Left kidney (tissue), 2 donors: ENCODE measurements around the gene HDC. TPM values are rescaled to one million over a fixed set of nuclear protein-coding genes. Genes with fewer than 3 reads are reported as not detected.

ENCODE experiments used
- DNase-seq: peaks from one replicate; pipeline ENCODE4 v3.0.0-alpha.2; 2013
- polyA plus RNA-seq: library from polyadenylated mRNA; unstranded; fragments of 120-200 nt; gene quantifications from one replicate; pipeline ENCODE4 v1.2.1, GENCODE V29; 2013; ENCODE audit not compliant: insufficient read length

HDC gene
- polyA plus RNA-seq, 1 donor = 0.96 TPM

DNA sequence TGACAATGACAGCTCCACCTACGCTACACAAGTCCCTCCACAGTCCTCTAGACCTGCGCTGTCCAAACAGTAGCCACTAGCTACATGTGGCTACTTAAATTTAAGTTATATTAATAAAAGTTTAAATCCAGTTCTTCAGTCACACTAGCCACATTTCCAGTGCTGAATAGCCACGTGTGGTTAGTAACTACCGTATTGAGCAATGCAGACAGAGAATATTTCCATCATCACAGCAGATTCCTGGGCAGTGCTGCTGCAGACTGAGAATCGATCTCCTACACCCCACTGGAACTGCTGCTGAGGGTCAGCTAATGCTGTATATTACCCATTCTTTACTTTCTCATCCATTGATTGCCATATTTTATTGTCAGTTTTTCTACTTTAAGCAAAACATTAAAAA is 40.9 kb downstream of the HDC start:
- no peak for DNase-seq

DNA sequence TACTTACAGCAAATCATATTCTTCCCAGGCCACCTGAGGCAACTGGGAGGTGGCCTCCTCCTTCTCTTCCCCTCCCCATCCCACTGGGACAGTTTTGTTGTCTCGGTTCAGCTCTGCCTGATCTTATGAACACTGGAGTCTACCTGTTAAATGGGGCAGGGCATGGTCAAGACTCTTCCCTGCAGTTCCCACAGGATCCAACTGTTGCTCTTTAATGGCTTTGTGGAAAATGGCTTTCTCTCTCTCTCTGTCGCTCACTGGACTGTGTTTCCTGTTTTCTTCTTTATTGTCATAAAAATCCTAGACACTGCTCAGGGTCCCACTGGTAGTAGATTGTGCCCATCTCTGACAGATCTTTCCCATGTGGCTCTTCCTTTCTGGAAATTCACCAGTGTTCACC is 43.3 kb downstream of the HDC start:
- no peak for DNase-seq

DNA sequence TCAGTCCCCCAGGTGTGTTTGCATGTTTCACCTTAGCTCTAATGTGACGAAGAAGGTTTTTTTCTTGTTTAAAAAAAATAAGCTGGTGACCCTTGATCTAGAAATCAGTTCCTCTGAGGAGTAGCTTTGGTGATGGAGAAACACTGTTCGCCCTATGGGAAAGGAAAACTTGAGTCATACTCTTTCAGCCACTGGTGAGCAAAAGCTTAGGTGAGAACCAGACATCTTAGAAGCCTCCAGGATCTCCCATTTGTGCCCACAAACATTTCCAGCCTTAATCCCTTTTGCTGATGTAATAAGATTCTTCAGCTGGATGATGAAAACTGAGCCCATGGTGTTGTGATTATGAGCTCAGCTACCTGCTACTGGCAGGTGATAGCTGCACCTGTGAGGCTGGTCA is 45.7 kb downstream of the HDC start:
- no peak for DNase-seq

DNA sequence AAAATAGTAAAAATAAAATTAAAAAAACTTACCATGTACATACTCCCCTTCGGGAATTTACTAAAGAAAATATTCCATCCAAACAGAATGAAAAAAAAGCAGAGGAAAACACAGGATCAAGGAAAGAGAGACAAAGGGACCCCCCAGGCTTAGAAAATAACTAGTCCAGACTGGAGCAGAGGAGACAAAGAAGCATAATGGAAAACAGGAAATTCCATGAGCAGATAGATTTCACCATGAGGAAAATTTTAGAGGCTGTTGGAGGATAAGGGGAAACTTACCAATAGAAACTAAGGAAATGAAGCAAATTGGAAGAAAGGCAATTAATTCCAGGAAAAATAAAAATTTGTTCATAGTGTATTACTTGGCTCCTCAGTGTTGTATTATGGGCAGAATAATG is 46.8 kb downstream of the HDC start:
- no peak for DNase-seq

DNA sequence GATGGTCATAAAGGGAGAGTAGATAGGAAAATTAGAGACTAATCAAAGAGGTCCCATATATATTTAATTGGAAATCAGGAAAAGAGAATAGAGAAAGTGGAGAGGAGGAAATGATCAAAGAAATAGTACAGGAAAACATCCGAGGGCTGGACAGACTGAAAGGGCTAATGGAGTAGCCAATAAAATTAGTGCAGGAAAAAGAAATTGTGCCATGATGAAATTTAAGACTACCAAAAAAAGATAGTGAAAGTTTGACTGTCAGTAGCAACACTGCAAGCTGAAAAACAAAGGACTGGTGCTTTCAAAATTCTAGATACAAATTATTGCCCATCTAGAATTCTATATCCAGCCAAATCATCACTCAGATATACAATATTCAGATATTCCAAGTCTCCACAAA is 47.2 kb downstream of the HDC start:
- no peak for DNase-seq

DNA sequence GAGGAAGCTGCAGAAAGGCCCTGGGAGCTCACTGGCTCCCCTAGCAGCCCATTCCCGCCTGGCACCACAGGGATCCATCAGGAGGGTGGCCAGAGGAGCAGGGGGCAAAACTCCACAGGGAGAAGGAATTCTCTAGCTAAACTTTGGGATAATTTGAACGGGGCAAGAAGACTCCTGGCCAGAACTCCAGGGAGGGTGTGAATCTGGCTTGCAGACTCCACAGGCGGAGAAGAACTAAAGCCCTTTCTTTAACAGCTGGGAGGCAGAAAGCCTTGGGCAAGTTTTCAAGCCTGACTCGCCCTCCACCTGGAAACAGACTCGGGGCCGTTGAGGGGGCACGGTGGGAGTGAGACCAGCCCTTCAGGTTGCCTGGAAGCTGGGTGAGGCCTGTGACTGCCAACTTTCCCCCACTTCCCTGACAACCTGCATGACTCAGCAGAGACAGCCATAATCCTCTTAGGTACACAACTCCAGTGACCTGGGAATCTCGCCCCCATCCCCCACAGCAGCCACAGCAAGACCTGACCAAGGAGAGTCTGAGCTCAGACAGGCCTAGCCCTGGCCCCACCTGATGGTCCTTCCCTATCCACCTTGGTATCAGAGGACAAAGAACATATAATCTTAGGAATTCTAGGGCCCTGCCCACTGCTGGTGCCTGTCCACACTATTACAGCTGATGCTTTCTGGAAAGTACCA is 54.9 kb downstream of the HDC start:
- DNase-seq = no peak

DNA sequence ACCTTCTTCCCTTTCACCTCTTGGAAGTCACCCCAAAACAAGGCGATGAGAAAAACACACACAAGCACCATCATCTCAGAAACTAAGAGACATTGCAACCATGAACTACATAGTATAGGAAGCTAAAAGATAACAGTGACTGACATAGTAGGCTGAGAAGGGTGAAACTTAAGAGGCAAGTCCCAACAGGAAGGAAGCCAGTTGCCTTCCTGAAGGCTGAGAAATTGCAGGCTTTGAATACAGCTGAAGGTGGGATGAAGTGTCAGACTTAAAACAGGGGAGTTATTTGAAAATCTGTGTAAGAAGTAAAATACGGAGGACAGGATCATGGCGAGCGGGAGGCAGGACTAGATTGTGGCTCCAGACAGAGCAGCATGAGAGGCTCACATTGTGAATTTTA is 55.7 kb downstream of the HDC start:
- no peak for DNase-seq

DNA sequence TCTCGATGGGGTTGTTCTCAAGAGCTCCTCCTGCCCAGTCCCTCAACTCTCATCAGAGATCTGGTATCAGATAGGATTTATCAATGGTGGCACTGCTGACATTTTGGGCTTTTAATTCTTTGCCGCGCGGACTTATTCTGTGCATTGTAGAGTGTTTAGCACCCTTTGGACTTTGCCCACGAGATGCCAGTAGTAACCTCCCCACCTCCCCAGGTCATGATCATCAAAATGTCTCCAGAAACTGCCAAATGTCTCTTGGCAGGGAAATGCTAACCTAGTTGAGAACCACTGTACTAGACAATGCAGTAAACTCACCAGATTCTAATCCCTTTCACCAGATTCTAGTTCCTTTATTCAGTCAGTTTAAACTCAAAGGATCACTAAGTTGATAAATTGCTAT is 59.5 kb downstream of the HDC start:
- no peak for DNase-seq

DNA sequence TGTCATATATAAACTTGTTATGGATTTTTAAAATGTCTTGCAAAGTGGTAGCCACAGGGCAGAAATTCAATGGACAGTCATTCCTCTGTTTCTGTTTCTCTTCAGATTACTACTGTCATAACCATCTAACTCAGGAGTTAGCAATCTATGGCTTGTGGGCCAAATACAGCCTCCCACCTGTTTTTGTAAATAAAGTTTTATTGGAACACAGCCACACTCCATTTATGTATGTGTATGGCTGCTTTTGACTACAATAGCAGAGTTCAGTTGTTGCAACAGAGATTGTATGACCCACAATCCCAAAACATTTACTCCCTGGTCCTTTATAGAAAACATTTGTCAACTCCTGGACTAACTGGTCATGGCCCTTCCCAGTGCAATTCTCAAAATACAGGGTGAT is 63.5 kb downstream of the HDC start:
- no peak for DNase-seq

DNA sequence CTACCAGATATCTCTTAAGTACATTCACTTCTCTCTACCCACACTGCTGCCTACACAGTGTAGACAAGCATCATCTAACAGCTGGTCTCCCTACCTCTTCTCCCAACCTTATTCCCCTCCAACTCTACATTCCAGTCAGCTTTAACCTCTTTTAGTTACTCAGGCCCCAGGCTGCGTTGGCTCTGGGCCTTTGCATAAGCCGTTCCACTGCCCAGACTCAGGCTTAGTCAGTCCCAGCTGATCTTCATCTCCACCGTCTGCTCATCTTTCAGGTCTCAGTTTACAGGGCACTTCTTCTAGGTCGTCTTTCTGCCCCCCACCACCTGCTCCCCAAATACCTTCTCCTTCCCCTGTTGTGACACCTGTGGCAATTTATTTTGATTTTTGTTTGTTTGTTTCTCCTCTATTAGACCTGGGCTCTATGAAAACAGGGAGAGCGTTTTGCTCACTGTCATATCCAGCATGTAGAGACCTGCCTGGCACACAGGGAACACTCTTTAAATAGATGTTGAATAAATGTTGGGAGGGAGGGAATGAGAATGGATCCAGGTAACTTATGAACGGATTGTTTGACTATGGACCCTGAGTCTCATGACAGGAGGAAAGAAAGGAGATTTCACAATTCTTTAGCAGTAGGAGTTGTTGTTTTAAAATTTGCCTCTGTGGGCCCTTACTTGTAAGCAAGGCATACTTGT is 72.5 kb downstream of the HDC start:
- no peak for DNase-seq

DNA sequence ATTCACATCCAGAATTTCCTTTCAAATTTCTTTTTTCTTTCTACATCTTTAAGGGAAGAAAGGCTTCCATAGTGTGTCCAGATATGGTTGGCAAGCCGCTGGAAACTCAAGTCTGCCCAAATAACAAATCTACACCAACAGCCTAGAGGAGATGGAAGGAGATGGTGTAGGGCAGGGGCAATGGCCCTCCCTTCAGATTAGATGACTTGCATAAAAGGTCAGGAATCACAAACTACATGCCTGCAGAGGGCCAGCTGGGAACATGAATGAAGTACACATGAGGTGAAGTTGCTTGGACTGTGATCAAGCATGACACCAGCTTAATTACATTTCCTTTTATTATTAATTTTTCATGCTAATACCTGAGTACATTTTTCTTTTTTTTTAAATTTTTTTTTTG is 73.4 kb downstream of the HDC start:
- DNase-seq = no peak

Other genes with a start within 250 kb of the HDC start
- gene ATP8B4, start 146.5 kb downstream of the HDC start, polyA plus RNA-seq = 3.8 TPM
- gene SLC27A2, start 83.5 kb downstream of the HDC start, polyA plus RNA-seq = 70.6 TPM
- 35.3 TPM for gene GABPB1, start 89.5 kb upstream of the HDC start, polyA plus RNA-seq
- 67.5 TPM for gene USP8, start 158.7 kb upstream of the HDC start, polyA plus RNA-seq